ENCODE measurements around the gene UBE2J1. TPM values are rescaled to one million over a fixed set of nuclear protein-coding genes. Genes with fewer than 3 reads are reported as not detected.
"Not testable (repeated sequence)": the region's sequence is repeated elsewhere in the genome, so short reads cannot be mapped to it uniquely, and the experiment has no call there.

The UBE2J1 gene, protein sequence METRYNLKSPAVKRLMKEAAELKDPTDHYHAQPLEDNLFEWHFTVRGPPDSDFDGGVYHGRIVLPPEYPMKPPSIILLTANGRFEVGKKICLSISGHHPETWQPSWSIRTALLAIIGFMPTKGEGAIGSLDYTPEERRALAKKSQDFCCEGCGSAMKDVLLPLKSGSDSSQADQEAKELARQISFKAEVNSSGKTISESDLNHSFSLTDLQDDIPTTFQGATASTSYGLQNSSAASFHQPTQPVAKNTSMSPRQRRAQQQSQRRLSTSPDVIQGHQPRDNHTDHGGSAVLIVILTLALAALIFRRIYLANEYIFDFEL
- 13.1 TPM for total RNA-seq
- long read RNA-seq, full-length matches to known transcripts = 34 of 38 reads
- long read RNA-seq, partial matches to known transcripts = 2 of 38 reads
- long read RNA-seq, other reads (novel, unspliced or antisense) = 2 of 38 reads

DNA sequence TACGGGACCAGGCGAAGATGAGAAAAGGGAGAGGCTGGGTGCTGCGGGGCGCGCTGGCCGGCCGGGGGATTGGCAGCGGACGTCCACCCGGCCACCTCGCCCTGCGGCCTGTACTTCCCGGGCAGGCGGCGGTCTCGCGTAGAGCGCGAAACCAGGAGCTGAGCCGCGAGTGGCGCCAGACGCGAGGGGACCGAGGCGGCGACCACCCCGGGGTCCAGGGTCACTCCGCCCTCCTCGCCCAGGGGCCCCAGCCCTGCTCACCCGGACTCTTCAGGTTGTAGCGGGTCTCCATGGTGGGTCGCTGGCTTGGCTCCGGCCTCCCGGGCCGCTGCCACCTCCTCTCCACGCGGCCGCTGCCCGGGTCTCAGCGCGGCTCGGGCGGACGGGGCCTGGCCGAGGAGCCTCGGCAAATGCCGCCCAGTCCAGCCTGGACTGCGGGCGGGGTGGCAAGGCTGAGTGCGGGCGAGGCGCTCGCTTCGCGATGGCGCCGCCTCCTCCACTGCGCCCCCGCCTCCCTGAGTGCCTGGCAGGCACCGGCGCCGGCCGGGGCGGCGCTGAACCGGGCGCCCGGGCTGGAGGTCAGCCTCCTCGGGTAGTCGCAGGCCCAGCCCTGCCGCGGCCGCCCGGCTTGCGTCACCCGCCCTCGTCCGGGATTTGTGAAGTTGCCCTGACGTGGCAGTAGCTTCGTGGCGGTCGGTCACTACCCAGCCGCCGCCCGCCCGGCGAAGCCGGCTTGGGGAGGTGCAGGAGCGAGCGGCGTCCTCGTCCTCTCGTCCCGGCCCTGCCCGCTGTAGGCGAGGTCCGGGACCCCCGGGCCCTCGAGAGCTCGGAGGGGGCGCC is at the start of gene UBE2J1:
Gene UBE2J1 (minus strand): TSS at position 445 of the 840 bp plus-strand sequence. CDS start 153 bp downstream, at position 292.
- peaks cover 4% of the 10 kb centered on the region for H3K36me3 ChIP-seq
- peaks cover 50% of the 10 kb centered on the region for H3K4me1 ChIP-seq
- intact Hi-C loops (cut with micrococcal nuclease) = no loop called here
- H3K4me3 ChIP-seq = peak within 1 kb of the TSS; percentile 96
- H3K27me3 ChIP-seq (ENCODE audit: low read depth) = no peaks in the 10 kb centered on the region
- H3K9me3 ChIP-seq (replicated peaks) = no peaks in the 10 kb centered on the region
- TF ChIP-seq, protein P1, sequence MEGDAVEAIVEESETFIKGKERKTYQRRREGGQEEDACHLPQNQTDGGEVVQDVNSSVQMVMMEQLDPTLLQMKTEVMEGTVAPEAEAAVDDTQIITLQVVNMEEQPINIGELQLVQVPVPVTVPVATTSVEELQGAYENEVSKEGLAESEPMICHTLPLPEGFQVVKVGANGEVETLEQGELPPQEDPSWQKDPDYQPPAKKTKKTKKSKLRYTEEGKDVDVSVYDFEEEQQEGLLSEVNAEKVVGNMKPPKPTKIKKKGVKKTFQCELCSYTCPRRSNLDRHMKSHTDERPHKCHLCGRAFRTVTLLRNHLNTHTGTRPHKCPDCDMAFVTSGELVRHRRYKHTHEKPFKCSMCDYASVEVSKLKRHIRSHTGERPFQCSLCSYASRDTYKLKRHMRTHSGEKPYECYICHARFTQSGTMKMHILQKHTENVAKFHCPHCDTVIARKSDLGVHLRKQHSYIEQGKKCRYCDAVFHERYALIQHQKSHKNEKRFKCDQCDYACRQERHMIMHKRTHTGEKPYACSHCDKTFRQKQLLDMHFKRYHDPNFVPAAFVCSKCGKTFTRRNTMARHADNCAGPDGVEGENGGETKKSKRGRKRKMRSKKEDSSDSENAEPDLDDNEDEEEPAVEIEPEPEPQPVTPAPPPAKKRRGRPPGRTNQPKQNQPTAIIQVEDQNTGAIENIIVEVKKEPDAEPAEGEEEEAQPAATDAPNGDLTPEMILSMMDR (IDR thresholded peaks at IDR 0.05; ENCODE audit: borderline replicate concordance) = no peak
- peak within 1 kb of the TSS; percentile 99 for H3K27ac ChIP-seq (replicated peaks)
- peak; percentile 96 for DNase-seq

DNA sequence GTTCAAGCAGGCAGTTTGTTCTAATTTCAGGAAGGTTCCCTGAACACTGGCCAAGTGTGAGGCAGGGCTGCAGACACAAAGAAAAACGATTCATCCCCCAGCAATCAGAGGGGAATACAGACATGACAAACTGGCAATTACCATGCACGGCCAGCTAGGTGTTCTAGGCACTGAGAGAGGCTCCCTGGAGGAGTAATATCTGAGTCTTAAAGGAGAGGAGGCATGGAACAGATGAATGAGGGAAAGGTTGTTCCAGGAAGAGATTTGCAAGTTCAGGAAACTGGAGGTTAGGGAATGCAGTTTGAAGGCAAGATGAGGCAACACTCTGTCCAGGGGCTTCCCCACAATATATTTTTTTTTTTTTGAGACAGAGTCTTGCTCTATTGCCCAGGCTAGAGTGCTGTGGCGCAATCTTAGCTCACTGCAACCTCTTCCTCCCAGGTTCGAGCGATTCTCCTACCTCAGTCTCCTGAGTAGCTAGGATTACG is 48.4 kb upstream of the UBE2J1 start:
- intact Hi-C loops (cut with micrococcal nuclease) = no loop called here
- H3K4me3 ChIP-seq = no peak overlapping the region
- H3K36me3 ChIP-seq = no peaks in the 10 kb centered on the region
- no peaks in the 10 kb centered on the region for H3K9me3 ChIP-seq (replicated peaks)
- H3K27ac ChIP-seq (replicated peaks) = peak overlapping the region; percentile 4
- peaks cover 58% of the 10 kb centered on the region for H3K4me1 ChIP-seq
- no peaks in the 10 kb centered on the region for H3K27me3 ChIP-seq (ENCODE audit: low read depth)
- TF ChIP-seq, protein P1 (IDR thresholded peaks at IDR 0.05; ENCODE audit: borderline replicate concordance) = no peak
- no peak for DNase-seq

DNA sequence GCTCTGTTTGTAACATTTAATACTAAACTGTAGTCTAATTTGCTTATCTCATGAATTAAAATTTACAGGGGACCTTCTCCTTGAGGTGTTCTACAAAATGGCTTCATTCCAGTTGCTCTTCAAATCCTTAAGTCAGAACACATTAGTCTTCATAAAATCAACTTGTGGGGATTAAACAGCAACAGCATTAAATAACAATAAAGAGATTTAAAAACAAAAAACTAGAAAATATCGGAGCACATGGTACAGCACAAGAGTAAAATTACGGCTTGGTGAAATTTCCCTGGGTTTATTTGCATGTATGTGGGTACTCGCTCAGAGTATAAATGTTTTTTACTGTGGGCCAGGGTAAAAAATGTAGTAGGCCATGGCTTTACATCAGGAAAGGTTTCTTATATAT is 47.5 kb upstream of the UBE2J1 start:
- peak overlapping the region; percentile 18 for H3K27ac ChIP-seq (replicated peaks)
- TF ChIP-seq, protein P1 (IDR thresholded peaks at IDR 0.05; ENCODE audit: borderline replicate concordance) = no peak
- intact Hi-C loops (cut with micrococcal nuclease) = no loop called here

DNA sequence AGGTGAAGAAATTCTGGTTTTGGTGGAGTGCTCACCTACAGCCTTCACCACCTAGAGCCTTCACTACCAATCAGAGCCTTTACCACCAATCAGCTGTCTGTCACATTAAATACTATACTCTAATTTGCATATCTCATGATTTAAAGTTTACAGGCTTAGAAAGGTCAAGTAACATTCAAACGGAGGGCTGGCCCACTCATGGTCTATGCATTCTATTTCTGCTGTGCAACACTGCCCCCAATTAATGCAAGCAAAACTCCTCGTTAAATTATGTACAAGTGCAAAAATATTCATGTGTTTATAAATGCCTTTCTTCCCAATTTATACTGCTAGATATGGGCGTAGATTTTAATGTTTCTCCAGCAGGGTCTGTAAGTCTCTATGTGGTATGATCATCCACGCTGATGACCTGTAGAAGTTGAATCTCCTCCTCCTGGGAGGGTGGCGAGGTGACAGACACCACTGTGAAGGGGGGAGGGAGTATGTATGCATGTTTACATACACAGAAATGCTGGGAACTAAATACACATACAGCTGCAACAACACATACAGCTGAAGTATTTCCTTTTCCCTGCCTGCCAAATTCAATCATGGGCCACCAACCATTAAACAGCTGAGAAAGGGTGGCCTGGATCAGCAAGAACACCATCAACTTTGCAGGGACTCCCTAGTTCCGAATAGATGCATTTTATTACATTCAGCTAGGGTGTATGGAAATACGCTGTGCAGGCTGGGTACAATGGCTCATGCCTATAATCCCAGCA is 46.4 kb upstream of the UBE2J1 start:
- DNase-seq = no peak
- H3K27ac ChIP-seq (replicated peaks) = no peak overlapping the region
- TF ChIP-seq, protein P1 (IDR thresholded peaks at IDR 0.05; ENCODE audit: borderline replicate concordance) = no peak
- peaks cover 1% of the 10 kb centered on the region for H3K9me3 ChIP-seq (replicated peaks)
- intact Hi-C loops (cut with micrococcal nuclease) = no loop called here
- H3K27me3 ChIP-seq (ENCODE audit: low read depth) = no peaks in the 10 kb centered on the region
- peaks cover 43% of the 10 kb centered on the region for H3K4me1 ChIP-seq
- no peak overlapping the region for H3K4me3 ChIP-seq
- H3K36me3 ChIP-seq = no peaks in the 10 kb centered on the region

More for the DNA sequence above, 47.5 kb upstream of the UBE2J1 start:
- Histone ChIP-seq H3K9me3 (replicated peaks) (no peaks in the 10 kb centered on the region), H3K4me1 (peaks cover 50% of the 10 kb centered on the region), H3K36me3 (no peaks in the 10 kb centered on the region), H3K27me3 (ENCODE audit: low read depth) (no peaks in the 10 kb centered on the region), H3K4me3 (no peak overlapping the region)
- DNase-seq = no peak

DNA sequence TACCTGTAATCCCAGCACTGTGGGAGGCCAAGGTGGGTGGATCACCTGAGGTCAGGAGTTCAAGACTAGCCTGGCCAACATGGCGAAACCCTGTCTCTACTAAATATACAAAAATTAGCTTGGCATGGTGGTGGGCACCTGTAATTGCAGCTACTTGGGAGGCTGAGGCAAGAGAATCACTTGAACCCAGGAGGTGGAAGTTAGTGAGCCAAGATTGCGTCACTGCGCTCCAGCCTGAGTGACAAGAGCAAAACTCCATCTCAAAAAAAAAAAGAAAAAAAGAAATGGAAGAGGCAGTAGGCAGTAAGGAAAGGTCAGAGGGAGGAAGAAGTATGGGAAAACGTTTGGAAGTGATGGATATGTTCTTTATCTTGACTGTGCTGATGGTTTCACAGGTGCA is 45.4 kb upstream of the UBE2J1 start:
- H3K9me3 ChIP-seq (replicated peaks); intact Hi-C loops (cut with micrococcal nuclease); H3K4me3 ChIP-seq; H3K27me3 ChIP-seq (ENCODE audit: low read depth); DNase-seq; H3K27ac ChIP-seq (replicated peaks); H3K36me3 ChIP-seq: not testable (repeated sequence)
- H3K4me1 ChIP-seq = peaks cover 42% of the 10 kb centered on the region

All from left ventricle myocardium inferior (tissue), 1 donor.